ENCODE data around the gene CERKL.

Gene CERKL

DNA sequence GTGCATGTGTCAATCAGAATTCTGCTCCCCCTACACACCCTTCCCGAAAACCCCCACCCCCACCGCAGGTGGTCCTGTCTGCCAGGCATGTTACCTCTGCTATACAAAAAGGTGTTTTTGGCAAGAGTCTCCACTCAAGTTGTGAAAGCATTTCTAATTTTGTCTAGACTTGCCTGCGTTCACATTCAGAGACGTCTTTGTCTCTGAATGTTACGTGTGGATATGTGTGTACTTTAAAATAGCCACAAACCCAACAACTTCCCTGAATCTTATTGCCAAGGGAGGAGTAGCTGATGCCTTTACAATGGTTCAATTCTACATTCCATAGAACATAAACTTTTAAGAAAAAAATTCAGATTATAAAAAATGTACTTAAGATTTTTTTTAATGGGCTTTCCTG lies 133.1 kb downstream of the CERKL start:
- no peak for DNase-seq (ENCODE audit: low read depth in 2 of 3, low spot score in 1 of 3)

DNA sequence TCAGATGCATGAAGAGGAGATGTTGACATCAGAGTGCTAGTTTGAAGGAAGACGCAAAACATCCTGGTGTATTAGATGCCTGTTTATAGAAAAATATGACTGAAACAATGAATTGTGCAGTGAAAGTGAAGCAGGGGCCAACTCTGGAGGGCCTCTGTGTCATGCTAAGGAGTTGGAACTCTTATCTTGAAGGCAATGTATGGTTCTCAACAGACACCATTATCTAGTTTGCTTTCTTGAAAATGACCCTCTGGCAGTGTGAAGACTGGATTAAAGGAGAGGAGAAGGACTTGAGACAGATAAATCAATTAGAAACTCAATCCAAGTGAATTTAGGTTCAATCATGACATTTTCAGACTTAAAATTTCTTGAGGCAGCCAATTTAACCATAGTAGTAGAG lies 136.7 kb downstream of the CERKL start:
- no peak for DNase-seq (ENCODE audit: low read depth in 2 of 3, low spot score in 1 of 3)

DNA sequence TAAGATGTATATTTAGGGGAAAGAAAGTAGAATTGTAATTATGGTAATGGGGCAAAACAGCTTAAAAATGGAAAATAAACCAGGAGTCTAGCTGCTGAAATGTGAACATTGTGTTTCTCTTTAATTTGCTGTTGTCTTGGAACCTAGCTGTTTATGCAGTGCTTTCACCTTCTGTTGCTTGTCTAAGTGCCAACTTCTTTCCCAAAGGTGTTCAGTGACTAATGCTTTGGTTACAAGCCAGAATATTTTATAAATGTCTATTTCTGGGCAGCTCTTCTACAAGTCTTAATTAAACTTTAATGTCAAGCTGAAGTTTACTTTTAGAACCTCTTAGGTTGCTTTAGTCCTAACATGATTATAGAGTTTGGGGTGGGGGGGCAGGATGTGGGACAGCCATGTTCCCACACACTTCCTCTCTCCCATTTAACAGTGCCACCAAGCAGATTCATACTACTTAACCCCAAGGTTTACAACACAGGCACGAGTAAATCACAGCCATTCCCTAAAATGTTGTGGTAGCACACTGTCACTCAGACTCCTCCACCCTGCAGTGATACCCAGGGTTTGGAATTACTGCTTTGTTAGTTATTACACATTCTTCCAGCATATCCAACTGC lies 139.1 kb downstream of the CERKL start:
- peak in 1 of 3 donors; percentile 5 for DNase-seq (ENCODE audit: low read depth in 2 of 3, low spot score in 1 of 3)

DNA sequence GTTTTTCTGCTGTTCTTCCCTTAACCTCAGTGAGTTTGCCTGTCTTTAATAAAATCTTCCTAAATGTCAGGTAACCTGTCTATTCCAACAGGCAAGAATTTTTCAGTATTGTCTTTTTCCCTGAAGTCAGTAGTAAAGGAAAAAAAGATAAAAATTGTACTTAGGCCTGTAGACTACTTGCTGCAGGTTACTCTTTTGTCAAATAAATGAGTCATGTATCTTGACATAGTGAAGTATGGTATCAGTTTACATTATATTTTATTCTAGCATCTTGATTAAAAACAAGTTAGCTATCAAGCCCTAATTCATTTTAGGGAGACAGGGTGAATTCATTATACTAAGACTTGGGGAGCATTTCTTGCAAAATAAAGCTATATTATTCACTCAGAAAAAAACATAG lies 139.9 kb downstream of the CERKL start:
- DNase-seq (ENCODE audit: low read depth in 2 of 3, low spot score in 1 of 3) = no peak

DNA sequence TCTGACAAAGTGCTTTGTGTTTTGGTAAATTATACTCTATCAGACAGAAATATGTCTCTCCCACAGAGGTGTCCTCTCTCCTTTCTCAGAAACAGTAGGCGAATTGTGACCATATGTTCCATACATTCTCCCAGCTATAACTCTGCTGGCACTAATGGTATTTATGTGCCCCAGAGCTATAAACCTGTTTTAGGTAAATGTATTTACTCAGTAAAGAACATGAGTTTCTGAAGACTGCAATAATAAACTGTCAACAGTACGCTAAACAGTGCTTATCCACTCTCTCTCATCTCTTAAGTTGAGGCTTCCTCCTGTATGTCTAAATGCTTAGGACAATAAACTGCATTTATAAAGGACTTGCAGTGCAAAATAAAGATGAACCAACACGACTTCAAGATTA lies 141.2 kb downstream of the CERKL start:
- no peak for DNase-seq (ENCODE audit: low read depth in 2 of 3, low spot score in 1 of 3)

DNA sequence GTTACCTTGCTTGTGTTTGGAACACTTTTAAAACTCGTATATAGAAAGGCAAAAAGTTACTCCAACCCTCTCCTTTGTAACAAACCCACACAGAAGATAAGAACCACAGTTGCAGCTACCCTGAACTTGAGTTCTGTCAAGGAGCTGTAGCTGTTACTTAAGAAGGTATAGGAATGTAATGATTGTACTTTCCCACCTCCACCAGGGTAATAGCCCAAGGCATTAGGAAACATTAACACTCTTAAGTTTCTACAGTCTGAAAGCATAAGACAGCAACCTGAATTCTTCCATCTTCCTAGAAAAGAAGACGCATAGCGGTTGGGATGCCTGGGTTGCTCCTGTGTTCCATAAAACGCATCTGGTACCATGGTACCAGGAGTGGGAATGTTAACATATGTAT lies 156.7 kb downstream of the CERKL start:
- no peak for DNase-seq (ENCODE audit: low read depth in 2 of 3, low spot score in 1 of 3)

DNA sequence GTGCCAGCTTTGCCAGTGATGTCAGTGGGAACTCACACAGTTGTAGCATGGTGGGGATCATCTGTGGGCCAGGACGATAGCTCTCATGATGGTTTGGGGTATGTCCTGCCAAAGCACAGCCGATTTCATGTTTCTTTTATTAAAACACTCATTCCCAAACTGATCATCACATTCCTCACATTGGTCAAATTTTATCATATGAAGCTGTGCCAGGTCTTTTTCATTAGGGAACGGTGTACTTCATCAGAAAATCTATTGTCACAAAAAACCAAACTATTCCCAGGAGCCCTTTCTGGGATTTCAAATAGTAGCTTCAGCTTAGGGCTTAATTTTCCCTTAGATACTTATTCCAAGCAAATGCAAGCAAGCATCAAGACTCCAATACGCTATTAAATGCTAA lies 157.7 kb downstream of the CERKL start:
- no peak for DNase-seq (ENCODE audit: low read depth in 2 of 3, low spot score in 1 of 3)
